ENCODE measurements around the gene ADCY3.

Gene ADCY3

DNA sequence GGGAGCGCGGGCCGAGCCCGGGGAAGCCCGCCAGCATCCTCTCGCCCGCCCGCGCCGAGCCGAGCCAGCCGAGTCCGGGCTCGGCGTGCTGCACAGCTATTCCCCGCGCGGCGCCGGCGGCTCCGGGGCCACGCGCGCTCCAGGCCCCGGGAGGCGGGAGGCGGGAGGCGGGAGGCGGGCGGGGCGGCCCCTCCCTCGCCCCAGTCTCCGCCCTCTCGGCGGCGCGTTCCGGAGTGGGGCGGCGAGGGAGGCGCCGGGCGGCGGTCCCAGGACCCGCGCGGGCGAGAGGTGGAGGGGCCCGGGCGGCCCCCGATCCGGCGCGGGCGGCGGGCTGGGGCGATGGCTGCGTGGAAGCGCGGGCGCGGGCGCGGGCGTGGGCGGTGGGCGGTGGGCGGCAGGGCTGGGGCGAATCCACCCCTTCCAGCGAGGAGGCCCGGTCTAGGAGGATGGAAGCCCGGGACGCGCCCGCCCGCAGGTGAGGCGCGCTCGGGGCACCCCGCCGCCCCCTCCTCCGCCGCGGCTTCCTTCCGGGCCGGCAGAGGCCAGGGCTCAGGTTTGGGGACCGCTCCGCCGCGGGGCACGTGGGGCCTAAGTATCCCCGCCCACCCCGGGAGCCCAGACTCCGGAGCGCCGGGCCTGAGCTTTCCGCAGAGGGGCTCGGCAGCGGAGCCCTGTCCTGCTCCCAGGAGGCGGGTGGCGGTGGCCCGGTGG is at the start of gene ADCY3:
ADCY3 (minus strand) TSS at position 140 of the 711 bp plus-strand sequence. CDS start 1,250 bp downstream, outside the sequence.
- DNase-seq: no peak

DNA sequence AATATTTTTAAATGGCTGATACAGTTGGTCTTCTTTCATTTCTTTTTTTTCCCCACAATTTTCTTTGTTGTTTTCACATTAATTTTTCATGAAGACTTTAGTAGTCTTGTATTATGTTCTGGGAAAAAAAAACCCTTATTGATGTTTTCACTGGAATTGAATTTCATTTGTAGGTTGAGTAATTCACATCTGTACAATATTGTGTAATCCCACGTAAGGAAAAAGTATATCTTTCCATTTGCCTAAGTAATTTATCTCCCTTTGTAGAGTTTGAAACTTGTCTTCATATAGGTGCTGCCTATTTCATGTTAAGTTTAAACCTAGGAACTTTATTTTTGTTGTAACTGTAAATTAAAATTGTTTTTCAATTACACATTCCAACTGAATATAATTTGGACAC is 49.7 kb upstream of the ADCY3 start:
- no peak for DNase-seq

GRCh38 chr2:24961903-24962302 is 41.9 kb upstream of the ADCY3 start:
- DNase-seq: no peak

DNA sequence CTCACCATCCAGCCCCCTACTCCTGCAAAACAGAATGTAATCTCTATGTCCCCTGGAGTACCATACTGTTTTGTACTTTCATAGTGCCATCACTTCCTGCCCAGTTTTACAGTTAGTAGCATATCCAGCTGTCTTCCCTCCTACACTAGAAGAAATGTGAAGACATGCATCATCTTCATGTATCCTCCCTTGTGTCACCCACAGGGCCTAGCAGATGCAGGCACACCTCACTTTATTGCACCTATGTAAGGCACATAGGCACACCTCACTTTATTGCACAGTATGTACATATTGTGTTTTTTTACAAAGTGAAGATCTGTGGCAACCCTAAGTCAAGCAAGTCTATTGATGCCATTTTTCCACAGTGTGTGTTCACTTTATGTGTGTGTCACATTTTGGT is 39.7 kb upstream of the ADCY3 start:
- no peak for DNase-seq

DNA sequence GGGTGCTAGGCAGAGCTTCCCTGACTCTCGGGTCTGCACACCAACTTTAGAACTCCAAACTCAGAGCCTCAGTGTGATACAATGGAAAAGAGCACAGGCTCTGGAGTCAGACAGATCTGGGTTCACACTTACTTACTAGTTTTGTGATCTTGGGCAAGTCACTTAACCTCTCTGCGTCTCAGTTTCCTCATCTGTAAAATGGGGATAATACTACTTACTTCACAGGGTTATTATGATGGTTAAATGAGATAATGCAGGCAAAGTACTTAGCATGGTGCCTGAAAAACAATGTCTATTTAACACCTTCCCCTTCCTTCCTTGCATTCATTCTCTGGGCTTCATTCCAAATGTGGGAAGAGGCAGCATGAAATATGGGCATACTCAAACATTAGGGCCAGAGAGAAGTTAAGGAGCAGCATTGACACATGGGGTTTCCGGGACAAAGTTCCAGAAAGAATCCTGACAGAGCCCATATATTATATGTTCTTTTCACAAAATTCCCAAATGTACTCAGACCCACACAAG is 38.4 kb upstream of the ADCY3 start:
- no peak for DNase-seq

GRCh38 chr2:24957976-24958375 is 37.9 kb upstream of the ADCY3 start:
- no peak for DNase-seq

DNA sequence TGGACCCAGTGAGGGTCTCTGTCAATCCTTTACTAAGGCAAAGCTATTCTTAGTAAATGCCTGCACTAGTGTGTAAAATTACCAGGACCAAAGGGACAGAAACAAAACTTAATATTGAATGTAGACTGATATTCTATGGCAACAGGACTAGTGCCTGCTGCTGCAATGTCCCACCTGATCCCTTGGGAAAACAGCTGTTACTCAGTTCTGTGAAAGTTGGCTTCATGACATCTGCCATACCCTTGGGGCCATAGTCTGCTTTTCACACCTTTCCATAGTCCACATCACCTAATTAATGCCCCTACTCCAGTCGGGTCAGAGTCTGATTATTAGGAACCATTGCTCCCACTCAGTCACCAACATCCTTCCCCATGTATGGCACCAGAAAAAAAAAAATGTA is 37.2 kb upstream of the ADCY3 start:
- DNase-seq: no peak

- DNase-seq: no peak
Measured at GRCh38 chr2:24955921-24956320, 35.9 kb upstream of the ADCY3 start.

GRCh38 chr2:24955232-24955631 is 35.2 kb upstream of the ADCY3 start:
- no peak for DNase-seq

DNA sequence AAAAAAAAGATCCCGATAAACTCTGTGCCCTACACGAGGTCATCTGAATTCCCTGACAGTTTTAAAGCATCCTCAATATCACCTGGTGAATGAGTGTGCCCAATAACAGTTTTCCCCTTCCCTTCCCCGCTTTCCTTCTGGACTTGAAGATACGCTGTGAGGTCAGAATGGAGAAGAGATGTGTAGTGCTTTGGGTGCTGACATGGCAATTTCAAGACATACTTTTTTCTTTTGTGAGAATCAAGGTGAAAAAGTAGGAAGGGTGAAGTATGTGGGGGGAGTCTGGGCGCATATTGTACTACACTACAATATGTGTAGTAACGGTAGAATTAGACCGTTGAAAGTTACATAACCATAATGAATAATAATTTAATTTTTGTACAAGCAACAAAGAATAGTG is 30.1 kb upstream of the ADCY3 start:
- no peak for DNase-seq

GRCh38 chr2:24948506-24948905 is 28.5 kb upstream of the ADCY3 start:
- DNase-seq: no peak

DNA sequence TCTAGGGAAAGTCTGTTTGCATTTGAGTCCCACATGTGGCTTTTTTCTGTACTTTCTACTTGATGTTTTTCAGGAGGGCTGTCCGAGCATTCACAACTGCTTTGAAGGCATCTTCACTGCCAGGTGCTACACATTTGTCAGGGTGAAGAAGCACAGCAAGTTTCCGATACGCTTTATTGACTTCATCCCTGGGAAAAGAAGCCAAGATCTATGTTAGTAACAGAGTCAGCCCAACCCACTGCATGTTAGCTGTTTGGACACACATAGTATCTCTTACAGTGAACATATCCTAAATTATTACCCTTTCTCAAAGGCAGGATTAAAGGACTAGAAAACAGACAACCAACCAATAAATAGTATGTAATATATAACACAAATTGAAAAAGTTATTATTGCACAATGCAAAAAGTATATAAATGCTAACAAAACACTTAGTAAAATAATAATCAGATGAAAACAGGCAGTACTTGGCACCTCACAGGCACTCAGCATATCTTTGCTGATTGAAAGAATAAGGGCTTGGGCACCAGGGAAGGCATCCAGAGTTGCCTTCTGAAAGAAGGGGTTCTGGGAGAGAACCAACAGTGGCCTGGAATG is 27.6 kb upstream of the ADCY3 start:
- DNase-seq: no peak

- DNase-seq: no peak
Measured at GRCh38 chr2:24945907-24946306, 25.9 kb upstream of the ADCY3 start.

DNA sequence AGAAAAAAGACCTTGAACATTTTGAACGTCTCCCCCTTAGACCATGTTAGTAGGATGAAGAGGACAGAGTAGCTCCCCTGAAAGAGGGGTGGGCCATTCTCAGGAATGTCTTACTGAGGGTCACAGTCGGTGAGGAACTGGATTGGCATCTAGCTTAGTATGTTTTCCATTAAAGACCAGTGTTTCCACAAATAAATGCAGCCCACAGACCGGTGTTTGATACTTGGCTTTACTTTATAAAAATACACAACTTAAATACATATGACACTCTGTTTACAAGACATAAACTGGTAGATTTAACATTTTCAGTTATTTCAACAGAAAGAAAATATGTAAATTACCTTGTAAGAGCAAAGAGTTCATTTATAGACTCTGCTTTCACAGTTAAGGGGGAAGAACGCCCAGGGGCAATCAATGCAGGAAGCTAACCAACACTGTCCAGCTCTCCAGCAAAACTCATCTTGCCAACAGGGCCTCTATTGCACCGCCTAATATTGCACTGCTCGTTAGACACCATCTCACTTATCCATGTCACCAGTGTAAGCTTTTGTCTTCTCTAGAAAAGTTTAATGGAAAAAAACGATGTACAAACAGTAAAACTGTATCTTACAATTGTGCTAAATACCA is 23.5 kb upstream of the ADCY3 start:
- no peak for DNase-seq

GRCh38 chr2:24939353-24939752 is 19.3 kb upstream of the ADCY3 start:
- DNase-seq: no peak

DNA sequence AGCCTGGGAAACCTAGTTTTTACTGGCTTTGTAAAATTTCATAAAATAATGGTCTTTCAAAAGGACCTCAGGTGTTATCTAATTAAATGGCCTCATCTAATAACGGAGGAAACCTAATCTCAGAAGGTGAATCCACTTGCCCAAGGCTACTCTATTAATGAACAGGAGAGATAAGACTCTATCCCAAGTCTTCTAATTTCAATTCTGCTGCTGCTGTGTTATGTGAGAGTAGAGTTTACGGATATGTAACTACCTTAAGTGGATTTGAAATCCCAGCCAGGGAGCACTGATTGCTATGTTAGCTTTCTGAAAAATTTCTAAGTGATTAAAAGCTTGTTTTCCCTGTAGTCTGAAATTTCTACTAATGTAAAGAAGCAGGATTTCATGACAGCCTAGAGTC is 17.2 kb upstream of the ADCY3 start:
- DNase-seq: no peak

GRCh38 chr2:24935145-24935544 is 15.1 kb upstream of the ADCY3 start:
- no peak for DNase-seq

- DNase-seq: no peak
Measured at GRCh38 chr2:24932715-24933114, 12.7 kb upstream of the ADCY3 start.

GRCh38 chr2:24930768-24931167 is 10.7 kb upstream of the ADCY3 start:
- no peak for DNase-seq

- no peak for DNase-seq
Measured at GRCh38 chr2:24929230-24929629, 9.2 kb upstream of the ADCY3 start.

DNA sequence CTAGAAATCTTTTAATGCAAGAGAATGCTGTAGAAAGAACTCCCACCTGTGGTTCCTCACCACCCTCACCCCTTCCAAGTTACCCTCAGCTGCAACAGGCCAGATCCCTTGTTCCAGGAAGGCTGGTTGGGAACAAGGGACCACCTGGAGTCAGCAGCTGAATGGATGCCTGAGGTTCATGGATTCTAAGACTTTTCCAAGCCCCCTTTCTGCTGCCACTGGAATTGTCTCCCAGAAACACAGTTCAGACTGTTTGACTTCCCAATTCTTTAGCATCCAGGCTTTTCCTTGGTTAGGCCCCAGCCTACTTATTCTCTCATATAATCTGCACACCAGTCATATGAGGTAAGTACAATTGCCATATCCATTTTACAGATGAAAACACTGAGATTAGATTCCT is 8.0 kb upstream of the ADCY3 start:
- no peak for DNase-seq

DNA sequence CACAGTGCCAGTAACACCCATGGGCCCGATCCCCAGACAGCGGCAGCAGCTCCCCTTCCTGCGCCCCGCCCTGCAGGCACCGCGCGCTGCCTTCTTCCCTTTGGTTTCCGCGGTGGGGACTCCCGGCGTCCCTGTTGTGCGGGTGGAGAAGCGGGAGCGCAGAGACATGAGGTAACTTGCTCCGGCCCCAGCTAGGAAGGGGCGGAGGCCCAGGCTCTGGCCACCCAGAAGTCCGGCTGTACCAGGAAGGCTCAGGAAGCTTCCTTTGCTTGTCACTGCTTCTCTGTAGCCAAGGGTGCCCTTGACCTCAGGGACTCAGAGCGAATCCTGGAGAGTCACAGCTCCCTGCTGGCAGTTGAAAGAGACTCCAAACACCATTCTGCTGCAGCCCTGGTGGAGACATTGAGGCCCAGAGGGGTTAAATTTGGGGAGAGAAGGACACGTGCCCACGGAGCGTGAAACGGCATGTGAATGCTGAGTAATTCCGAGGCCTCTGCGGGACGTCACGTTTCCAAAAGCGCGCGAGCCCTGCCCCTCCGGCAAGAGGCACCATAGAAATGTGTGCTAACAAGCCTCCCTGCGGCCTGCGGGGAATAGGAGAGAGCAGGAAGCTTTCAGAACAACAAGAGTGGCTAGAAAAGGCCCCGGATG is 6.7 kb upstream of the ADCY3 start:
- DNase-seq: no peak

- DNase-seq: no peak
Measured at GRCh38 chr2:24926220-24926601, 6.2 kb upstream of the ADCY3 start.

DNA sequence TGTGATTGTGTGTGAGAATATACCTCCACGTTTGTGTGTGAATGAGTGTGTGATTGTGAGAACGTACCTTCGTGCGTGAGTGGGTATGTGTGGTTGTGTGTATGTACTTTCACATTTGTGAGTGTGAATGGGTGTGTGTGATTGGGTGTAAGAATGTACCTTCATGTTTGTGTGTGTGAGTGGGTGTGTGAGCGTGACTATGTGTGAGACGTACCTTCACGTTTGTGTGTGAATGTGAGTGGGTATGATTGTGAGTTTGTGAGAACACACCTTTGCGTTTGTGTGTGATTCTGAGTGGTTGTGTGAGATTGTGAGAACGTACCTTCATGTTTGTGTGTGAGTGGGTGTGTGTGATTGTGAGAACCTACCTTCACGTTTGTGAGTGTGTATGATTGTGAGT is 5.8 kb upstream of the ADCY3 start:
- no peak for DNase-seq
